ENCODE measurements around the gene GLRX2. TPM values are rescaled to one million over a fixed set of nuclear protein-coding genes. Genes with fewer than 3 reads are reported as not detected.

Gene GLRX2
- total and polyA plus RNA-seq, 4 donors = 3.1 to 25.8 (median 7.8) TPM

- no peaks in the 10 kb centered on the region for H3K36me3 ChIP-seq (ENCODE audit: control insufficient read depth in 4 of 4, insufficient read depth in 3 of 4, low read depth in 1 of 4, low read length in 3 of 4)
- no peaks in the 10 kb centered on the region for H3K9me3 ChIP-seq (ENCODE audit: control insufficient read depth in 4 of 4, low read length in 3 of 4)
- H3K4me3 ChIP-seq (ENCODE audit: low read depth in 1 of 3, low read length in 3 of 3) = no peak overlapping the region
- no peak overlapping the region for H3K9ac ChIP-seq (ENCODE audit: low read depth in 1 of 2, low read length in 2 of 2)
- no peaks in the 10 kb centered on the region for H3K27me3 ChIP-seq (ENCODE audit: control insufficient read depth in 4 of 4, insufficient read depth in 4 of 4, low read length in 3 of 4)
- peak overlapping the region in 1 of 2 donors; percentile 32 for H3K27ac ChIP-seq (ENCODE audit: low read depth in 1 of 2, low read length in 2 of 2)
- H3K4me1 ChIP-seq (ENCODE audit: control insufficient read depth in 4 of 4, insufficient read depth in 4 of 4, low read length in 3 of 4) = peaks cover 0 to 31% (median 17%) of the 10 kb centered on the region in 4 donors
- TF ChIP-seq JUND (IDR thresholded peaks at IDR 0.05) (no peak), HNF4A (conservative IDR thresholded peaks at IDR 0.05) (peak; percentile 26 to 53), RXRA (IDR thresholded peaks at IDR 0.05) (peak; percentile 56 to 65), CTCF (IDR thresholded peaks at IDR 0.05; ENCODE audit: low read depth, low read length, missing input control) (no peak), YY1 (IDR thresholded peaks at IDR 0.05) (peak; percentile 43), NR2F2 (IDR thresholded peaks at IDR 0.05) (no peak), ZBTB33 (IDR thresholded peaks at IDR 0.05) (no peak), RAD21 (IDR thresholded peaks at IDR 0.05) (no peak), MAX (IDR thresholded peaks at IDR 0.05) (peak; percentile 14), ATF3 (IDR thresholded peaks at IDR 0.05) (no peak), EGR1 (IDR thresholded peaks at IDR 0.05; ENCODE audit: low read depth in 2 of 2) (no peak), FOXA1 (IDR thresholded peaks at IDR 0.05) (no peak), FOXA2 (IDR thresholded peaks at IDR 0.05) (no peak), TAF1 (conservative IDR thresholded peaks at IDR 0.05) (no peak), GABPA (IDR thresholded peaks at IDR 0.05 in 1 of 2, conservative IDR thresholded peaks at IDR 0.05 in 1 of 2) (no peak), HNF4G (IDR thresholded peaks at IDR 0.05) (no peak), SP1 (IDR thresholded peaks at IDR 0.05) (peak; percentile 45), REST (IDR thresholded peaks at IDR 0.05) (no peak)
- no peak for DNase-seq (ENCODE audit: low spot score)
Observed at GRCh38 chr1:193113992-193114332, 8.7 kb upstream of the GLRX2 start.

All from liver (tissue), 9 donors.